SK-N-SH (cell line): Measurements from ENCODE around the gene RIN3. TPM values are rescaled to one million over a fixed set of nuclear protein-coding genes. Genes with fewer than 3 reads are reported as not detected.
"Not testable (repeated sequence)": the region's sequence is repeated elsewhere in the genome, so short reads cannot be mapped to it uniquely, and the experiment has no call there.

ENCODE experiments used
- CTCF ChIA-PET: fragments of 300-600, 350-600 bp; formaldehyde crosslinking; extraction: SDS; loops from one replicate; lab custom pipeline; 2021; lab: Yijun Ruan, JAX
- POLR2A ChIA-PET: fragments of 350-600 bp; sonication (Branson Sonifier 250); formaldehyde crosslinking; extraction: SDS; loops from one replicate; lab custom pipeline; 2020; ENCODE audit warnings: antibody characterized with exemption, inconsistent platforms; lab: Yijun Ruan, JAX
- DNase-seq: peaks from one replicate; pipeline ENCODE4 v3.0.0; 2012
- H2AFZ ChIP-seq: fragments of 200-600 bp; sonication (generic); 2 replicates; pipeline ENCODE4 v1.8.1; 2016; ENCODE audit warnings: antibody characterized with exemption, mild to moderate bottlenecking, low read depth
- H3F3A ChIP-seq: fragments of 200-600 bp; sonication (generic); replicated peaks from 2 replicates; pipeline ENCODE3; 2016; ENCODE audit warnings: antibody characterized with exemption, mild to moderate bottlenecking; ENCODE audit not compliant: insufficient read depth
- H3K27ac ChIP-seq, 2 experiments: fragments of 200-500 bp in 1 of 2; fragments of 200-600 bp in 1 of 2; sonication (Bioruptor generic) in 1 of 2; sonication (generic), shearing (Covaris generic) in 1 of 2; 2 replicates each; pipeline versions ENCODE4 v1.5.1 to v1.6.1; 2014 to 2016; ENCODE audit warnings: low read depth in 2 of 2, inconsistent platforms in 1 of 2, low read length in 1 of 2, mild to moderate bottlenecking in 1 of 2, mixed read lengths in 1 of 2
- H3K27me3 ChIP-seq: fragments of 200-600 bp; sonication (generic), shearing (Covaris generic); 2 replicates; pipeline ENCODE4 v1.6.1; 2016; ENCODE audit warnings: mixed run types; ENCODE audit not compliant: insufficient read depth
- H3K36me3 ChIP-seq, 2 experiments: fragments of 200-500 bp in 1 of 2; fragments of 200-600 bp in 1 of 2; sonication (Bioruptor generic) in 1 of 2; sonication (generic) in 1 of 2; replicated peaks in 1 of 2; 2 replicates each; pipeline versions ENCODE3 to v1.5.1; 2014 to 2016; ENCODE audit warnings: low read length in 1 of 2, mild to moderate bottlenecking in 1 of 2; ENCODE audit not compliant: insufficient read depth in 2 of 2, control insufficient read depth in 1 of 2
- H3K4me1 ChIP-seq, 2 experiments: fragments of 200-500 bp in 1 of 2; fragments of 200-600 bp in 1 of 2; sonication (Bioruptor generic) in 1 of 2; sonication (generic), shearing (Covaris generic) in 1 of 2; 2 replicates each; pipeline versions ENCODE4 v1.5.1 to v1.6.1; 2014 to 2016; ENCODE audit warnings: low read depth in 1 of 2, low read length in 1 of 2, mixed run types in 1 of 2; ENCODE audit not compliant: insufficient read depth in 2 of 2, control insufficient read depth in 1 of 2
- H3K4me2 ChIP-seq: fragments of 200-600 bp; sonication (generic), shearing (Covaris generic); 2 replicates; pipeline ENCODE4 v1.6.1; 2017; ENCODE audit warnings: mixed run types
- H3K4me3 ChIP-seq, 2 experiments: fragments of 200-500 bp in 1 of 2; fragments of 200-600 bp in 1 of 2; sonication (Bioruptor generic) in 1 of 2; sonication (generic), shearing (Covaris generic) in 1 of 2; 2 replicates each; pipeline versions ENCODE4 v1.5.1 to v1.8.1; 2014 to 2016; ENCODE audit warnings: low read depth in 2 of 2, inconsistent platforms in 1 of 2, low read length in 1 of 2, mild to moderate bottlenecking in 1 of 2, mixed read lengths in 1 of 2, moderate library complexity in 1 of 2
- H3K79me2 ChIP-seq: fragments of 200-600 bp; sonication (generic); 2 replicates; pipeline ENCODE4 v1.8.1; 2017; ENCODE audit warnings: mild to moderate bottlenecking; ENCODE audit not compliant: insufficient read depth
- H3K9ac ChIP-seq: fragments of 200-600 bp; sonication (generic); 2 replicates; pipeline ENCODE4 v1.6.1; 2017; ENCODE audit warnings: mixed run types
- H3K9me2 ChIP-seq: fragments of 200-600 bp; sonication (generic); 2 replicates; pipeline ENCODE4 v1.6.1; 2017; ENCODE audit warnings: mixed run types
- H3K9me3 ChIP-seq: fragments of 200-600 bp; sonication (generic); 2 replicates; pipeline ENCODE4 v1.6.1; 2017; ENCODE audit warnings: mixed run types, mild to moderate bottlenecking, moderate library complexity
- H4K20me1 ChIP-seq: fragments of 200-600 bp; sonication (generic); 2 replicates; pipeline ENCODE4 v1.6.1; 2017; ENCODE audit warnings: mild to moderate bottlenecking, mixed run types; ENCODE audit not compliant: insufficient read depth
- CHD2 ChIP-seq: fragments of 150-350 bp; IDR thresholded peaks from 2 replicates; pipeline ENCODE4 v1.6.1; 2018; ENCODE audit warnings: low read length; ENCODE audit not compliant: partially characterized antibody
- EP300 ChIP-seq, 2 experiments: IDR thresholded peaks; 2 replicates each; pipeline versions ENCODE4 v1.4.0 to v1.6.1; 2012; ENCODE audit warnings: borderline replicate concordance in 1 of 2, low read depth in 1 of 2, low read length in 1 of 2
- EZH2phosphoT487 ChIP-seq: fragments of 200-600 bp; sonication (generic); IDR thresholded peaks from 2 replicates; pipeline ENCODE4 v1.6.1; 2017; ENCODE audit warnings: low read depth, mixed run types, mild to moderate bottlenecking, antibody characterized with exemption, moderate library complexity, borderline replicate concordance
- FOSL2 ChIP-seq: IDR thresholded peaks from 2 replicates; pipeline ENCODE4 v1.4.0; 2012; ENCODE audit warnings: low read depth, mild to moderate bottlenecking, moderate library complexity, borderline replicate concordance
- GATA2 ChIP-seq: sonication (generic); formaldehyde crosslinking; IDR thresholded peaks from 2 replicates; pipeline ENCODE4 v1.5.0; 2020; ENCODE audit warnings: mild to moderate bottlenecking, missing genetic modification reagents
- IRF3 ChIP-seq: fragments of 150-350 bp; IDR thresholded peaks from 2 replicates; pipeline ENCODE4 v1.6.1; 2016; ENCODE audit warnings: mild to moderate bottlenecking, low read depth, low read length
- JUND ChIP-seq: IDR thresholded peaks from 2 replicates; pipeline ENCODE4 v1.4.0; 2012
- MAX ChIP-seq: IDR thresholded peaks from 2 replicates; pipeline ENCODE4 v1.4.0; 2012; ENCODE audit warnings: low read depth
- MXI1 ChIP-seq: IDR thresholded peaks from 2 replicates; pipeline ENCODE4 v1.6.1; 2012; ENCODE audit warnings: mild to moderate bottlenecking, low read depth, low read length, improper control_type of control experiment
- NFIC ChIP-seq: IDR thresholded peaks from 2 replicates; pipeline ENCODE4 v1.4.0; 2012; ENCODE audit warnings: borderline replicate concordance
- PBX3 ChIP-seq: IDR thresholded peaks from 2 replicates; pipeline ENCODE4; 2012
- POLR2AphosphoS5 ChIP-seq: IDR thresholded peaks from 2 replicates; pipeline ENCODE4 v1.6.1; 2012; ENCODE audit warnings: low read depth, low read length
- RXRA ChIP-seq: IDR thresholded peaks from 2 replicates; pipeline ENCODE4 v1.4.0; 2012; ENCODE audit warnings: low read depth, mild to moderate bottlenecking, borderline replicate concordance
- TCF12 ChIP-seq: IDR thresholded peaks from 2 replicates; pipeline ENCODE4 v1.4.0; 2012
- TEAD4 ChIP-seq: IDR thresholded peaks from 2 replicates; pipeline ENCODE4 v1.4.0; 2012; ENCODE audit warnings: mild to moderate bottlenecking, borderline replicate concordance; ENCODE audit not compliant: insufficient read depth
- WGBS: methylation state at CpG from one replicate; pipeline ENCODE4 v1.1.6; 2017; ENCODE audit warnings: low lambda C conversion rate; 5-methylcytosine and 5-hydroxymethylcytosine counted together
- polyA plus RNA-seq, 3 experiments: library from polyadenylated mRNA; depleted of rRNA; stranded (reverse); fragments of >200 nt; gene quantifications; 2 replicates each; pipeline ENCODE4 v1.2.3, GENCODE V29; 2012

RIN3 gene
- polyA plus RNA-seq, 1 of the 3 experiments (the other 2 are of a cell fraction) = 12.4 TPM

GRCh38 chr14:92536231-92536630 lies 22.6 kb downstream of the RIN3 start:
- H3K9me3 ChIP-seq, CTCF ChIA-PET, H3K4me3 ChIP-seq, H3K9ac ChIP-seq, H3K36me3 ChIP-seq, H2AFZ ChIP-seq, H3K9me2 ChIP-seq, POLR2A ChIA-PET, DNase-seq, H3K27me3 ChIP-seq, H4K20me1 ChIP-seq: not testable (repeated sequence)
- peaks cover 60% of the 10 kb centered on the region for H3K79me2 ChIP-seq
- peak overlapping the region in 1 of 2 experiments; percentile 85; a peak in 2 of 4 replicates for H3K27ac ChIP-seq
- peak overlapping the region; percentile 30 for H3K4me2 ChIP-seq
- TF ChIP-seq JUND (peak; percentile 74), MAX (peak; percentile 61), FOSL2 (peak; percentile 80), POLR2AphosphoS5 (peak; percentile 26; the same call in 1 of the 2 replicates), TCF12 (peak; percentile 87), NFIC (peak; percentile 73), TEAD4 (0 out of 2 replicates have a peak, but pooled peaks have one; percentile 29), PBX3 (peak; percentile 82), EP300 (IDR thresholded peaks at IDR 0.05; ENCODE audit: borderline replicate concordance in 1 of 2, low read depth in 1 of 2, low read length in 1 of 2) (peak; percentile 10 to 51; a peak in 1 of 4 replicates), RXRA (peak; percentile 68; the same call in 1 of the 2 replicates)
- 7% methylated on average over 8 of the region's 8 CpGs for WGBS
- peaks cover 34% of the 10 kb centered on the region for H3F3A ChIP-seq
- H3K4me1 ChIP-seq = peaks cover 0 to 38% of the 10 kb centered on the region in 2 experiments; a peak in 3 of 4 replicates

GRCh38 chr14:92538412-92538985 lies 24.9 kb downstream of the RIN3 start:
- Histone ChIP-seq H3K36me3 (no peaks in the 10 kb centered on the region), H3K9ac (no peak overlapping the region), H3K9me2 (no peaks in the 10 kb centered on the region), H4K20me1 (no peaks in the 10 kb centered on the region), H3K4me2 (no peak overlapping the region), H3K79me2 (peaks cover 66% of the 10 kb centered on the region), H3K27ac (peak overlapping the region in 1 of 2 experiments; percentile 97; a peak in 1 of 4 replicates), H3K4me1 (peaks cover 0 to 22% of the 10 kb centered on the region in 2 experiments; a peak in 3 of 4 replicates)
- POLR2A ChIA-PET = no interaction called here
- TF ChIP-seq JUND = no peak
- no peak for TF ChIP-seq CHD2
- TF ChIP-seq MXI1 = no peak
- TF ChIP-seq GATA2 = no peak
- no peak for TF ChIP-seq IRF3
- TF ChIP-seq EZH2phosphoT487 = no peak
- TF ChIP-seq, all 33 proteins: peak for 0
- Histone ChIP-seq H3F3A (peaks cover 36% of the 10 kb centered on the region), H2AFZ (no peak overlapping the region), H3K9me3 (no peaks in the 10 kb centered on the region), H3K27me3 (no peaks in the 10 kb centered on the region), H3K4me3 (no peak overlapping the region)
- no peak for DNase-seq
- CTCF ChIA-PET = interaction anchor here (1.0 kb wide), 1 partner anchor 10 kb away, joined by 3 read pairs; no protein-coding TSS in a partner anchor
- 82% methylated on average over 6 of the region's 6 CpGs for WGBS
